ENCODE results near the gene KIFC1. TPM values are rescaled to one million over a fixed set of nuclear protein-coding genes. Genes with fewer than 3 reads are reported as not detected.

The KIFC1 gene
- total RNA-seq, 2 experiments from 2014 or later: 1.2 to 1.6 TPM

GRCh38 chr6:33458676-33459075 lies 67.1 kb downstream of the KIFC1 start:
- H3K27ac ChIP-seq (ENCODE audit: low read depth in 1 of 2, low read length in 2 of 2): no peak overlapping the region
- DNase-seq (no peak), ATAC-seq (ENCODE audit: poor library complexity) (no peak)
- H3K4me3 Mint-ChIP-seq: peak overlapping the region; percentile 11
- H3K27me3 Mint-ChIP-seq: no peaks in the 10 kb centered on the region
- H3K9me3 Mint-ChIP-seq: no peaks in the 10 kb centered on the region
- CTCF ChIA-PET: no interaction called here
- POLR2A ChIA-PET: no interaction called here
- no peak overlapping the region for H3K27ac Mint-ChIP-seq
- H3K4me1 Mint-ChIP-seq (ENCODE audit: low read depth): peaks cover 27% of the 10 kb centered on the region
- TF ChIP-seq, protein P1, sequence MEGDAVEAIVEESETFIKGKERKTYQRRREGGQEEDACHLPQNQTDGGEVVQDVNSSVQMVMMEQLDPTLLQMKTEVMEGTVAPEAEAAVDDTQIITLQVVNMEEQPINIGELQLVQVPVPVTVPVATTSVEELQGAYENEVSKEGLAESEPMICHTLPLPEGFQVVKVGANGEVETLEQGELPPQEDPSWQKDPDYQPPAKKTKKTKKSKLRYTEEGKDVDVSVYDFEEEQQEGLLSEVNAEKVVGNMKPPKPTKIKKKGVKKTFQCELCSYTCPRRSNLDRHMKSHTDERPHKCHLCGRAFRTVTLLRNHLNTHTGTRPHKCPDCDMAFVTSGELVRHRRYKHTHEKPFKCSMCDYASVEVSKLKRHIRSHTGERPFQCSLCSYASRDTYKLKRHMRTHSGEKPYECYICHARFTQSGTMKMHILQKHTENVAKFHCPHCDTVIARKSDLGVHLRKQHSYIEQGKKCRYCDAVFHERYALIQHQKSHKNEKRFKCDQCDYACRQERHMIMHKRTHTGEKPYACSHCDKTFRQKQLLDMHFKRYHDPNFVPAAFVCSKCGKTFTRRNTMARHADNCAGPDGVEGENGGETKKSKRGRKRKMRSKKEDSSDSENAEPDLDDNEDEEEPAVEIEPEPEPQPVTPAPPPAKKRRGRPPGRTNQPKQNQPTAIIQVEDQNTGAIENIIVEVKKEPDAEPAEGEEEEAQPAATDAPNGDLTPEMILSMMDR (IDR thresholded peaks at IDR 0.05): no peak
- no peaks in the 10 kb centered on the region for H3K27me3 ChIP-seq (ENCODE audit: control insufficient read depth in 1 of 2, insufficient read depth in 2 of 2, low read length in 2 of 2)
- H3K4me1 ChIP-seq (ENCODE audit: insufficient read depth, low read length): peaks cover 21% of the 10 kb centered on the region
- intact Hi-C loops (cut with DNase I, micrococcal nuclease): loop anchor here in 1 of 2 experiments (10.0 kb wide), 1 partner anchor 236 kb away; no protein-coding TSS in a partner anchor
- H3K36me3 Mint-ChIP-seq (ENCODE audit: low read depth): peaks cover 29% of the 10 kb centered on the region
- peaks cover 9% of the 10 kb centered on the region for H3K36me3 ChIP-seq (ENCODE audit: insufficient read depth, low read length)
- H3K4me3 ChIP-seq (ENCODE audit: low read length): no peak overlapping the region
- no peaks in the 10 kb centered on the region for H3K9me3 ChIP-seq (ENCODE audit: control insufficient read depth in 1 of 2, insufficient read depth in 1 of 2, low read length in 2 of 2)

DNA sequence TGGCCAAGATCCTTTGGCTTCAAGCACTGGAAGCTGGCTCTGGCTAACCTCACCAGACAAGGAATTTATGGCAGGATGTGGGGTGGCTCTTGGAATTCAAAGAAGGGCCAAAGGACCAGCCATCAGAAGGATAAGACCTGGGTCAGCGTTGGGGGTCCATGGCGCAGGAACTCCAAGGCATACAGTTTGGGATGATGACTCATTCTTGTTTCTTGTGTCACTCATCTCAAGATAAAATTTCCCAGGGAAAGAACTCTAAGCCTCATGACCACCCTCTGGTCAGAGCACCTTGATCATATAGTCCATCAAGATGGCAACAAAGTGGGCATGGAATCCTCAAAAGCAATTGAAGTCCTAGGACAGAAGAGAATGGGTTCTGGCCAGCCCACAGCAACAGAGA lies 67.6 kb downstream of the KIFC1 start:
- no peak for DNase-seq
- TF ChIP-seq, protein P1 (IDR thresholded peaks at IDR 0.05): no peak
- Mint-ChIP-seq H3K27ac (no peak overlapping the region), H3K27me3 (no peaks in the 10 kb centered on the region), H3K9me3 (no peaks in the 10 kb centered on the region), H3K4me3 (peak overlapping the region; percentile 11), H3K36me3 (ENCODE audit: low read depth) (peaks cover 25% of the 10 kb centered on the region), H3K4me1 (ENCODE audit: low read depth) (peaks cover 21% of the 10 kb centered on the region)
- CTCF ChIA-PET: no interaction called here
- POLR2A ChIA-PET: no interaction called here
- H3K9me3 ChIP-seq (ENCODE audit: control insufficient read depth in 1 of 2, insufficient read depth in 1 of 2, low read length in 2 of 2): no peaks in the 10 kb centered on the region
- H3K27ac ChIP-seq (ENCODE audit: low read depth in 1 of 2, low read length in 2 of 2): no peak overlapping the region
- intact Hi-C loops (cut with DNase I, micrococcal nuclease): loop anchor here in 1 of 2 experiments (10.0 kb wide), 1 partner anchor 236 kb away; no protein-coding TSS in a partner anchor
- H3K36me3 ChIP-seq (ENCODE audit: insufficient read depth, low read length): peaks cover 9% of the 10 kb centered on the region
- H3K4me1 ChIP-seq (ENCODE audit: insufficient read depth, low read length): peaks cover 17% of the 10 kb centered on the region
- no peaks in the 10 kb centered on the region for H3K27me3 ChIP-seq (ENCODE audit: control insufficient read depth in 1 of 2, insufficient read depth in 2 of 2, low read length in 2 of 2)
- no peak overlapping the region for H3K4me3 ChIP-seq (ENCODE audit: low read length)
- ATAC-seq (ENCODE audit: poor library complexity): no peak

Small RNA genes within 50 kb of the gene (microRNA-seq; reads per million reads assigned to microRNA genes)
- not detected for gene MIR5004 (ENCODE audit: borderline microRNAs expressed, borderline replicate concordance)

Other genes starting within 250 kb of the KIFC1 start
- gene COL11A2, start 199.4 kb upstream of the KIFC1 start, total RNA-seq: 1 to 10 TPM; 2.8 to 3.0 TPM
- 10 to 100 TPM; 42.9 to 45.0 TPM for gene RXRB, start 191.2 kb upstream of the KIFC1 start, total RNA-seq
- 1 to 10 TPM; 8.6 to 9.6 TPM for gene SLC39A7, start 191.0 kb upstream of the KIFC1 start, total RNA-seq
- gene HSD17B8, start 187.2 kb upstream of the KIFC1 start, total RNA-seq: 10 to 100 TPM in 1 of 2 experiments, 1 to 10 TPM in 1; 8.6 to 10.5 TPM
- gene RING1, start 183.3 kb upstream of the KIFC1 start, total RNA-seq: 10 to 100 TPM; 27.1 to 28.6 TPM
- gene VPS52, start 119.9 kb upstream of the KIFC1 start, total RNA-seq: 10 to 100 TPM; 67.9 TPM
- 1,000 to 10,000 TPM; 5,159 to 5,309 TPM for gene RPS18, start 119.7 kb upstream of the KIFC1 start, total RNA-seq
- gene B3GALT4, start 114.7 kb upstream of the KIFC1 start, total RNA-seq: 10 to 100 TPM; 11.1 to 12.7 TPM
- 10 to 100 TPM; 13.6 to 15.8 TPM for gene WDR46, start 102.6 kb upstream of the KIFC1 start, total RNA-seq
- gene PFDN6, start 102.2 kb upstream of the KIFC1 start, total RNA-seq: 10 to 100 TPM in 1 of 2 experiments, 1 to 10 TPM in 1; 9.7 to 11.7 TPM
- 10 to 100 TPM; 39.2 to 39.4 TPM for gene RGL2, start 92.9 kb upstream of the KIFC1 start, total RNA-seq
- 100 to 1,000 TPM; 203 to 206 TPM for gene TAPBP, start 77.7 kb upstream of the KIFC1 start, total RNA-seq
- 10 to 100 TPM; 11.6 to 13.6 TPM for gene ZBTB22, start 74.1 kb upstream of the KIFC1 start, total RNA-seq
- 10 to 100 TPM; 24.2 to 24.7 TPM for gene DAXX, start 68.9 kb upstream of the KIFC1 start, total RNA-seq
- gene PHF1, start 19.2 kb downstream of the KIFC1 start, total RNA-seq: 100 to 1,000 TPM; 545 to 557 TPM
- 100 to 1,000 TPM; 176 to 185 TPM for gene CUTA, start 26.3 kb downstream of the KIFC1 start, total RNA-seq
- gene SYNGAP1, start 28.2 kb downstream of the KIFC1 start, total RNA-seq: 10 to 100 TPM; 62.4 to 63.8 TPM
- gene ZBTB9, start 62.8 kb downstream of the KIFC1 start, total RNA-seq: 1 to 10 TPM; 5.5 to 5.7 TPM
- gene BAK1, start 188.5 kb downstream of the KIFC1 start, total RNA-seq: 10 to 100 TPM; 38.3 to 40.8 TPM
- gene ITPR3, start 229.5 kb downstream of the KIFC1 start, total RNA-seq: 10 to 100 TPM; 44.5 to 45.5 TPM